Activated CD4-positive, alpha-beta T cell treated with anti-CD3 and anti-CD28 coated beads, Interleukin-2, amount 50 U/mL, for 24 hours (primary cell): ENCODE results near the gene PHACTR3.

Experiments used
- DNase-seq, 2 donors: peaks; one replicate each; pipeline ENCODE4 v3.0.0-alpha.2; 2020; ENCODE audit warnings: low read depth in 1 of 2, low spot score in 1 of 2

Gene PHACTR3

DNA sequence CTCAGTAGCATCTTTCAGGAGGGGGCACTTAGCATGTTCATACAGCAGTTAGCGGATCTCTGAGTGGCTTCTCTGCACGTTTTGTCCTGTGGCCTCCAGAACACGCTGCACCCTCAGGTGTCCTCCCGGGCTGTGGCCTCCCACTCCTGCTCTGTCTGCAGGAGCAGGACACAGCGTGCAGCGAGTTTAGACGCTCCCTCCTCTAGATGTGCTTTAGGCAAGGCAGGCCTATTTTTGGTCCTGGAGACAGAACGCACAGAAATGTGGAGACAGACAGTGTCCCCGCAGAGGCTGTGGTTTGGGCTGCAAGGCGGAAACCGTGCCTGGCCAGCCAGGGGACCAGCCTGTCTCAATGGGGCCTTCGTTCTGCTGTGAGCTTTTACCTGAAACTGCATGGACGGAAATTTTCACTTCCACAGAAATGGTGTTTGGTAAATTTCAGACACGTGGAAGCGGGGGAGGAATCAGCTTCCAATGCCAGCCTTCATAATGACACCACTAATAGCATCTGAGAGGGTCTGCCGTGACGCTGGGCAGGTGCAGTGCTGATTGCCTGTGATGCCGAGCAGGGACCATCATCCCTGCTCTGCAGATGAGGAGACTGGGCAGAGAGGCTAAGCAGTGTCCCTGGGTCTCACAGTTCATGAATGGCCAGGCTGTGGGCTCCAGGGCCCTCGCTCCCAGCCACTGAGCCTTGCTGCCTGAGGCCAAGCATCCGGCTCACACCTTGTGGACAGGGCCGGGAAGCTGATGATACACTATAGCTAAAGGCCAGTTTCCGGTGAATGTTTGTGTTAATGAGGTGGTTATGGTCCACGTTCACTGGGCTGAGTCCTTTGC is 208.2 kb downstream of the PHACTR3 start:
- DNase-seq, result no peak

DNA sequence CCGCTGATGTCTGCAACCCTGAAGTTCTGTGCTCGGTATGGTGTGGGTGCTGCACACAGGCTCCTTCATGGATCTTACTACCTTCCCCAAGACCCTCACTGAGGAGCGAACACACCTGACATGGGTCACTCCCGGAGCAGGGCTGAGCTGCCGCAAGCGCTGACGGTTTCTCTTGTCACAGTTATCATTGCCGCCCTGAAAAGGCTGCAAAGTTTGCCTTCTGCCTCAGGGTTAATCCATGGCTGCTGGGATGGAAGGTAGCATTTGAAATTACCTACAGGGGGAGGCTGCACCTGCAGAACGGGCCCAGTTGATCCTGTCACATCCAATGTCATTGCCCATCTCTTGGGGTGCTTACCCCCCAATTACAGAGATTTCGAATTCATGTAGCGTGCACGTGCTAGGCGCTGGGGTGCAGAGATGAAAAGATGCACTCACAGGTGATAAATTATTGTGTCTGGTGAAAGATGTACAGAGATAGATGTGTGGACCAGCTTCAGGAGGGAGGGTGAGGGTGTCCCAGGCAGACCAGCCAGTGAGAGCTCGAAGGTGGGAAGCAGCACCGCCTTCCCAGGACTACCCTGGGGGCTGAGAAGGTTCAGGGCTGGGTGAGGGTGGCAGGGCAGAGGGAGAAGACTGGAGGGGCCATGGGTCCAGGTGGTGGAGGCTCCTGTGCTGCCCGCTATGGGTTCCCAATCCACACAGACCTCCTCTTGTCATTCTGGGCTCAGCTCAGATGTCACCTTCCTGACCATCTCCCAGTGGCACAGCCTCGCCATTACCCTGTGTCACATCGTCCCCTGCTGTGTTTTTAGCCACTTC is 209.0 kb downstream of the PHACTR3 start:
- DNase-seq, result no peak

DNA sequence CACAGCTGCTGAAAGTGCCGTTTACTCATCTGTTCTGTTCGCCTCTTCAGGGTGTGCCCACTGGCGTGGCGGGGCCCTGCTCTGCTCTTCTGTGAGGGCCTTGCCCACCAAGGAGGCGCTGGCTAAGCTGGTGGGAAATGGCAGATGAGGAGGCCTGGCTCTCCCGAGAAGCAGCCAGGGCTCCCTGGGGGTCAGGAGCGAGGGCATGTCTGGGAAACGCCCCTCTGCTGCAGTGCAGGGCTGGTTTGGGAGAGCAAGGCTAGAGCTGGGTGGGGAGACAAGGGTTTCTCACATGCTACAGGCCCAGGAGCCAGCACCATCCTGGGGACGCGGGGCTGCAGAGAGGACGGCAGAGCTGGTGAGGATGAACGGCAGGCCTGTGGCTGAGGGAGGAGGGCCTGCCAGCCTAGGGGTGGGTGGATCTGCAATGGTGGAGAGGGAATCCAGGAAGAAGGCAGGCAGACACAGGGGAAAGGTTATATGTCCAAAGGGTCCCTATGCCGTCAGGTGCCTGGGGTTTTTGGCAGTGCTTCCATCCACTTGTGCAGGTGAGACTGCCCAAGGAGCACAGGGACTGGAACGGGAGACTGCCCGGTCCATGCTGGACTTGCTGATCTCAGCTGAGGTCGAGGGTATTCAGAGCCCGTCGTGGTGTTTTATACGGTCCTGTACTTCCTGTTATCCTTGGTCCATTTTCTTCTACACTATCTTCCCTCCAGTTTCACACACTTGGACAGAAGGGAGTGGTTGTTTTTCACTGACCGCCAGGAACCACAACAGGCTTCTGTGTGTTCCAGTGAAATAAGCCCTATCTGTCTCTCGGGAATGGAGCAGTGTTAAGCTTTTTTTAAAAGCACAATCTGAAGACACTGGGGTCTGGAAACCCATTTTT is 209.9 kb downstream of the PHACTR3 start:
- no peak for DNase-seq

DNA sequence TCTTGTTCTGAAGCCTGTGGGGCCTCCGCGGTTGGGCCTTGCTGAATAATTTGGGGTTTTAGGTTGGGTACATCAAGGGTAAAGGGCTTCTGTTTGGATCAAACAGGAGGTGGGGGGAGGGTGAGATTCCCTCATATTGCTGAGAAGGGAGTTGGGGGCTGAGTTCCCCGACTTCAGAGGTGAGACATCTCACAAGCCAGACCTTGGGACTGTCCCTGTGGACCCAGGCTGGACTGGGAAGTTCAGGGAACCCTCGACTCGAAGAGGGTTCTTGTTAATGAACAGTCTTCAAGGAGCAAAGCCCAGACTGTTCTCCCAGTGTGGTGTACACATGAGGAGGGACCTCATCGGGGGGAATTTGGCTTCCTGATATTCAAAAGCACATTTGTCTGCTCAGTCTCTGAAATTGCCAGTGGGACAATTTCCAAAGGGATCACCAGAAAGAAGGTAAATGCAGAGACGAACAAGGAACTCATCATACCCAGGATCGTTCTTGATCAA is 210.6 kb downstream of the PHACTR3 start:
- no peak for DNase-seq

DNA sequence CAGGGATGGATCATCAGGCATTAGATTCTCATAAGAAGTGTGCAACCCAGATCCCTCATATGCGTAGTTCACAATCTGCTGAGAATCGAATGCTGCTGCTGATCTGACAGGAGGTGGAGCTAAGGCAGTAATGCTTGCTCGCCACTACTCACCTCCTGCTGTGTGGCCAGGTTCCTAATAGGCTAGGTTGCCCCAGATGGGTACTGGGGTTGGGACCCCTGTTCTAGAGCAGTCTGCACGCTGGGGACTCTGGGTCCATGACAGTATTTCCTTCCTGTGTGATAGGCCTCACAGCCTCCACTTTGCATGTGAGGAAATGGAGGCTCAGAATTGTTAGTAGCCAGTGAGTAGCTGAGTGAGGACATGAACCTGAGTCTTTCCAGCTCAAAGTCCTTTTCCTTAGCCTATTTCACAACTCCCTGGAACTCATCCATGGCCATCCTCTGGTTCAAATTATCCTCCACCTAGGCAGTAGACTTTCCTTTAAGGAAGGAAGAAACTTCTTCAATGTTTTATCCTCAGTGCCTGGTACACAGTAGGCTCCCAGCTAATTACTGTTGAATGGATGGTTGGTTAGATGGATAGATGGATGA is 211.9 kb downstream of the PHACTR3 start:
- DNase-seq, result no peak

DNA sequence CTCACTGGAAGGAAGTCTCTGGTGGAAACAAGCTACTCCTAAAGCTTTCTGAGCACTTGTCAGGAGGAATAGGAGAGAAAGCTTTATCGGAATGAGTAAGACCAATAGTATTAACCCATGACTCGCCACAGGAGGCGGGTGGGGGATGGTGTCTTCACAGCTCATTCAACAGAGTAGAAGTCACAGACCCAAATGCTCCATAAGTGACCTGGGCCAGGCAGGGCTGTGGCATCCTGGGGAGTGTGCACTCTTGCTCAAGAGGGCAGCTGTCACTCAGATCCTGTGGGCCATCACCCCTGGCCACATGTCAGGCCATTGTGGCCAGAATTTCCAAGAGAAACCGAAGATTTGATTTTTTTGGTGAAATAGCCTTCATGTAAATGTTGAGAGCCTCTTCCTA is 213.1 kb downstream of the PHACTR3 start:
- DNase-seq, result no peak

DNA sequence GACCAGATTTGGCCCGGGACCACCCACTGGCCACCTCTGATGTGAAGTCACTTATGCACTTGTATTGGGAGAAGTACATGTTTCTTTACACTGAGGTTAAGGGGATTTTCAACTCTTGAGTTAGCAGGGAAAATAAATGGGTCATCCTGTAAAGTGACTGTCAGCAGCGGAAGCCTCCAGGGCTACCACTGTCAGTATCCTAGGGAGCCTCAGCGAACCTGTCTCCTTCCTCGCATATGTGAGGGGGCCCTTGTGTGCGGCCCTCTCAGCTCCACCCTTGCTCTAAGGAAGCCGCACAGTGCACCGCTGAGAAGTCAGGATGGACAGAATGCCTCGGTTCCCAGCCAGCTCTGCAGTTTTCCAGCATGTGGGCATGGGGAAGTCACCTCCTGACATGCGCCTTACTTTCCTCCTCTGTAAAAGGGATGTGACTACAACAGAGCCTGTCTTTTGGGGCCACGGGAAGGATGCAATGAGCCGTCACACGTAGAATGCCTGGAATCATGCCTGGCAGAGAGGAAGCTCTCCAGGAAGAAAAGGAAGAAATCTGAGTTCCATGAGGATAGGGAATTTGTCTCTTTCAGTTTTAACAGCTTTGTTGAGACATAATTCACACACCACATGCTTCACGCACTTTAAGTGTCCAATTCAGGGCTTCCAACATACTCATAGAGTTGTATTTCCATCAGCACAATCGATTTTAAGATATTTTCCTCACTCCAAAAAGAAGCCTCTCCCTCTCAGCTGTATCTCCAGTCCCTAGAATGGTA is 213.7 kb downstream of the PHACTR3 start:
- no peak for DNase-seq

DNA sequence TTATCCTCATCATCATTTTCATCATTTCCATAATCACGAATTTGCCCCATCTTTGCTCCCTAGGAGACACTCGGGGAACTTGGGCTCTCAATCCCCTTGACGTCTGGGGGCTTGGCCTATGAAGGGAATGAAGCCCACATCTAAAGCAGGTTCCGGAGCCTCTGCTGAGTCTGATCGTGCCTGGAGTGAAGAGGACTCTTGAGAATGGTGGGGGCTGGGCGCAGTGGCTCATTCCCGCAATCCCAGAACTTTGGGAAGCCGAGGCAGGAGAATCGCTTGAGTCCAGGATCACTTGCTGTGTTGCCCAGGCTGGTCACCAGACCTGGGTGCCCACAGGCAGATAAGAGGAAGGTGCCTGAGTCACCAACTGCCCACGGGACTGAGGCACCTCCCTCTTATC is 214.6 kb downstream of the PHACTR3 start:
- DNase-seq, result no peak

DNA sequence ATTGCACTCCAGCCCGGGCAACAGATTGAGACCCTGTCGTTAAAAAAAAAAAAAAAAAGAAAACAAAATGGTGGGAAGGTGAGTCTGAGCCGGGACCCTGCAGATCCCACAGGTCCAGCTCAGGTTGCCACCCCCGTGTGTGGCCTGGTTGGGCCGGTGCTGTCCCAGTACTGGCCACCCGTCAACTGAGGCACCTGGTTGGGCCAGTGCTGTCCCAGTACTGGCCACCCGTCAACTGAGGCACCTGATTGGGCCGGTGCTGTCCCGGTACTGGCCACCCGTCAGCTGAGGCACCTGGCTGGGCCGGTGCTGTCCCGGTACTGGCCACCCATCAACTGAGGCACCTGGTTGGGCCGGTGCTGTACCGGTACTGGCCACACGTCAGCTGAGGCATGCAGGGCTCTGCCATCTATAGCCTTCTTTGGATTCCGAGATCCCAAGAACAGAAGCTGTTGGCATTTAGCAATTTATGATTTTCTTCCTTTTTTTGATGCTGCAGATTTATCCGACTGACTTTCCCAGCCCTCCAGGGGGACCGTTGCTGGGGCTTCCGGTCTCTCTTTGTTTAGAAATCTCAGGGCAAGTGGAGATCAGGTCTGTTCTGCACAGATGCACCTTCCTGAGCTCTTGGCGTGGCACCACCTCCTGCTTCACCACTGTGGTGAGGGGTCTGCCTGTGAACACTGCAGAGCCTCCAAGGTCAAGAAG is 215.3 kb downstream of the PHACTR3 start:
- no peak for DNase-seq

DNA sequence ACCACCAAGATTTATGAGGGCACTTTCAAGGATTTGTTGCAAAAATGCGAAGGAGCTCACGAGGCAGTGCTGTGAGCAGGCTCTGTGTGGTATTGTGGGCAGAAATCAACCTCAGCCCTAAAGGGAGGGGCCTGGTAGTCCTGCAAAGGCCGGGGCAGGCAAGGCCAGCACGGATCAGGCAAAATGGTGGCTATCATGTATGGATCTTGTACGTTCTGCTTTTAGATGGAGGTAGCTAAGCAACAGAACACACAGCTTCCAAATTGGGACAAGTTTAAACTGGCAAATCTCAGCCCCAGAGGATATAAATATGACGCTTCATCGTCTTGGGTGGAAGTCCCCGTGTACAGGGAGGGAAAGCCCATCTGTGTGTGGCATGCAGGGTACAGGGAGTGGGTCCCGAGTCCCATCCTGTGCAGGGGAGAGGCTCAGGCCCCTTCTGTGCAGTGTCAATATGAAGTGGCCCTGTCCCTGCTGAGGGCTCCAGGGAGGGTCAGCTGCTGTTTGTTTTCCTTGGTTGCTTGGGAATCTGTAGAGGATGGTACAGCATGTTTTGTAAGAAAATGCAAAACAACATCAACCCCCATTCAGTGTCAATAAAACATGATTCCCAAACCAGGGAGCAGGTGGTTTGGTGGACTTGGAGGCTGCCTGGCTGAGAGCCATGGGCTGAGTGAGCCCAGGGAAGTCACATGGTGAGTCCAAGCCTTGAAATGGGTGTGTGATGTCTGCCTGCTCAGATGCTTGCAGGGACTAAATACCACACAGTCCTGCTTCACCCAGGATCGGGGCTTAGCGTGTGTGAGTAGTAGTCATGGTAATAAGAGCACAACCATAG is 216.1 kb downstream of the PHACTR3 start:
- DNase-seq, result no peak

DNA sequence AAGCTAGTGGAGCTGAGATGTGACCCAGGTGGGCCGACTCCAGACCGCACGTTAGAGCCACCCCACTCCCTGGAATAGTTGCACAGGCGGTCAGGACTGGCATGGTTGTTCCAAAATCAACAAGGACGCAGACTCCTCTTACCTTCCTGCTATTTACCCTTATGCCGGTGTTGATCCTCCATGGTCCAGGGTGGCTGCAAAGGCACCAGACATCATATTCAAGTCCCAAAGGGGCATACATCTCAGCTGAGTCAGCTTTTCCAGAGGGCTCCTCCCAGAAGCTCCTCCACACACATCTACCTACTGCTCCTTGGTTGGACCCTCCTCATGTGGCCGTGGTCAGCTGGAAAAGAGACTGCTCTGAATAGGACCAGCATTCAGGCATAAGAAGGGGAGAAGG is 216.9 kb downstream of the PHACTR3 start:
- no peak for DNase-seq

DNA sequence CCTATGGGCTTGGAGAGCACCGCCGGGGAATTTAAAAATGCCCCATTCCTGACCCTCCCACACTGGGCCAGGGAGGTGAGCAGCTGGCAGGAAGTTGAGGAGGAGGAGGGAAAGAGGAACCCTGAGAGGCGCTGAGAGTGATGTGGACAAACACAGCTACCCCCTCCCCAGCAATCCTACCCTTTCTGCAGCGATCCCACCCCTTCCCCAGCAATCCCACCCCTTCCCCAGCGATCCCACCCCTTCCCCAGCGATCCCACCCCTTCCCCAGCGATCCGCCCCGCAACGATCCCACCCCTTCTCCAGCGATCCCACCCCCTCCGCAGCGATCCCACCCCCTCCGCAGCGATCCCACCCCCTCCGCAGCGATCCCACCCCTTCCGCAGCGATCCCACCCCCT is 217.4 kb downstream of the PHACTR3 start:
- DNase-seq, result no peak

DNA sequence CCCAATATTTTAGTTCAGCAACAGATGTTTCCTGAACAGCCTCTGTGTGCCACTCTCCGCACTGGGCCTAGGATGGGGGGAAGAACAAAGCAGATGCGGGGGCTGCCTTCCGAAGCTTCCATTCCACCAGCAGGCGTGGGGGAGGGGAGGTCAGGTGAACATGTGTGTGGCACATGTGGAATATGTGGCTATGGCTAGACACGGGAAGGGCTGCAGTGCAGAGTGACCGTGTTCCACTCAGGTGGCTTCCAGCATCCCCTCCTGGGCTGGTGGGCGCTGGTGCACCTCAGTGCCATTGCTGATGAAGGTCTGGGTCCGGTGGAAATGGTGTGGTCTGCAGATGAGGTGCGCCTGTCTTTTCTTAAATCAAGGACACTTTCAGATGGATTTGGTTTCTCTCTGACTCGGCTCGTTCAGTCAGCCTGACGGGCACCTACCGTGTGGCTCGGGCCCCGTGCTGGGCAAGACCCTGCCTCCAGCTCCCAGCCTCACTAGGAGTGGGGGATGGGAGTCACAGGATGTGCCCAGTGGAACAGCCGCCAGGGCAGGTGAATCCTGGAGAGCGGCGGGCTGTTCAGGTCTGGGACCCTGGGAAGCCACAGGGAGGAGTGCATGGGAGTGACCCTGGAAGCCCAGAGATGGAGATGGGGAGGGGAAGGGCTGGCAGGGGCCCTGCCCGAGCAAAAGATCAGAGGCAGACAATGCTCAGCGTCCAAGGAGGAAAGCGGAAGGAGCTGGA is 218.1 kb downstream of the PHACTR3 start:
- DNase-seq, result no peak

DNA sequence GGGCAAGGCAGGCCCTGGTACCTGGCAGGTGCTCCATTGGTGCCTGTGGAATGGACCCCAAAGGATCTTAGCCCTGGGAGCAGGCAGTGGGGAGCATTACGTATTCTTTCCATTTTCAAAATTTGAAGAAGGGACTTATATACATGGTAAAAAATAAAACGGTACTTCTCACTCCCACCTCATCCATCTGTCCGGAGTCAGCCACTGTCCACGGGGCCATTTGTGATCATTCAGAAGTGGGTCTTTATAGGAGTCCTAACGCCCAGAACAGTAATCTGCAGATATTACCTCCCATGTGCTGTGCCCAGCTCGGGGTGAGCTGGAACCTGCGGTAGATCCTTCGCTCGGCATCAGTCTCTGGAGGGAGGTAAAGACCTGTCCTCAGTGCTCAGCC is 218.7 kb downstream of the PHACTR3 start:
- no peak for DNase-seq

DNA sequence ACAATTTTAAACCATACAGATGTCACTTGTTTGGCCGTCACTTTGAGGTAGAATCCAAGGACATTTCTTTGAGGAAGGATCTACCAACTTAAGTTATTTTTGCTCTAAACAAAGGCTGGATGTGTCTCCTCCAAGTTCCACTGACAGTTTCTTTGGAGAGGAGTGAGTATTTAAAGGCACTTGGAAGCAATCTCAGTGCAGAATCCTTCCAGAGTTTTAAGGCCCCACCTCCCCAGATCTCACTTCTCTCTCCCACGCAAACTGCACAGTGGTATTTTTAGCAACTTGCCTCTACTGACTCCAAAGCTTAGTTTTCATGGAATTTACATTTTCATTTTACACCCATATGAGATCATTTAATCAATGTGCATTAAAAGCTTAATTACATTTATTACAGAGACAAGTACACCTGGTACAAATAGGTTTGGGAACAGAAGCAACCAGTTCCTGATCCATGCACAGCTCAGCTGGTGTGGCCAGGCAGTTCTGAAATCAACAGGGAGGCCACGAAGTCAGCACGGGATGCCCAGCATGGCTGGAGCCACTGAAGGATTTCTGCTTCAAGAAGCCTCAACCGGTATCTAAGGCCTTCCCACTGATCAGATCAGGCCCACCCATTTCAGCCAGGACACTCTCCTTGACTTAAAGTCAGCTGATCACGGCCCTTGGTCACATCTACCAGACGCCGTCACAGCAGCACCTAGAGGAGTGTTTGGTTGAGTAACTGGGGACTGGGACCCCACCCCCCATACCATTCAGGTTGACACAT is 219.3 kb downstream of the PHACTR3 start:
- DNase-seq, result no peak

DNA sequence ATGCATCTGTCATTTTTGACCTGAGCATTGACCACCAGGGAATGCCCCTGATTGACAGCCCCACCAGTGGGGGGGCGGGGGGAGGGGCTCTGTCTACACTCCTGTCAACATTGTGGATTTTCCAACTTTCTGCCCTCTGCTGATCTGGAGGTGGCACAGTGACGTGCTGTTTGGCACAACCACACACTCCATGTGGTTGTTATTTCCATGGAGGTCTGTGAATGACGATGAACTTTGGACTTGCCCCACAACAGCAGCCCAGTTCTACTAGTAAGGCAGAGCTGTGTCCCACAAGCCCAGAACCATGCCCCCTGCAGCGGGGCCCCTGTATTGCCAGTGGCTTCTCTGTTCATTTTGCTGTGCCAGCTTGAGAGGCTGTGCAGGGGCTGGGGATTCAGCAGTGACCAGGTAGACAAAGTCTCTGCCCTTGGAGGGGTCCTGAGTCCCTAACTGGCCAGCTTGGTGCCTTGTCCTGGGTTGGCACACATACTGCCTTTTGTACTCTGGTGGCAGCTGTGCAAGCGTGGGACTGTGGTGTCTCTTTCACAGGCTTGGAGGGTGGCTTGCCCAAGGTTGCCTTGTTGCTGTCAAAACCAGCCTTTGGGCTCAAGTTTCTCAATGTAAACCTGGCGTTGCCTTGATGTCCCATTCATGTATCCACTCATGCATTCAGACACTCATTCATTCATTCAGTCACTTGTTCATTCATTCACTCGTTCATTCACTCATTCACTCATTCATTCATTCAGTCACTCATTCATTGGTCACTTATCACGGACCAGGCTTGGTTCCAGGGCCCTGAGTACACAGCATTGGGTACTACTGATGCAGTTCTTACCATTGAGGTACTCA is 220.6 kb downstream of the PHACTR3 start:
- no peak for DNase-seq
